GM23248 (cell line): Measurements from ENCODE around the gene VIPR2. TPM values are rescaled to one million over a fixed set of nuclear protein-coding genes. Genes with fewer than 3 reads are reported as not detected.

Source experiments
- DNase-seq: peaks from one replicate; pipeline ENCODE4 v3.0.0-alpha.2; 2015
- H2AFZ ChIP-seq: fragments of 200-600 bp; sonication (generic); 2 replicates; pipeline ENCODE4 v1.6.1; 2016; ENCODE audit warnings: antibody characterized with exemption
- H3F3A ChIP-seq: fragments of 200-600 bp; sonication (generic); 2 replicates; pipeline ENCODE4 v1.6.1; 2016; ENCODE audit warnings: mild to moderate bottlenecking, antibody characterized with exemption, mixed run types; ENCODE audit not compliant: insufficient read depth
- H3K27ac ChIP-seq: fragments of 200-600 bp; sonication (generic); 2 replicates; pipeline ENCODE4 v1.5.1; 2016; ENCODE audit warnings: mild to moderate bottlenecking
- H3K27me3 ChIP-seq: fragments of 200-600 bp; sonication (generic); replicated peaks from 2 replicates; pipeline ENCODE4 v1.6.1; 2016; ENCODE audit warnings: mild to moderate bottlenecking; ENCODE audit not compliant: insufficient read depth
- H3K36me3 ChIP-seq: fragments of 200-600 bp; sonication (generic); 2 replicates; pipeline ENCODE4 v1.6.1; 2016; ENCODE audit warnings: low read depth, mild to moderate bottlenecking
- H3K4me1 ChIP-seq: fragments of 200-600 bp; sonication (generic); 2 replicates; pipeline ENCODE4 v1.6.1; 2016; ENCODE audit warnings: mild to moderate bottlenecking; ENCODE audit not compliant: insufficient read depth
- H3K4me2 ChIP-seq: fragments of 200-600 bp; sonication (generic); one replicate; pipeline ENCODE4 v1.6.1; 2016; ENCODE audit warnings: mild to moderate bottlenecking; ENCODE audit not compliant: unreplicated experiment
- H3K4me3 ChIP-seq: fragments of 200-600 bp; sonication (generic); 2 replicates; pipeline ENCODE4 v1.5.1; 2016; ENCODE audit warnings: mild to moderate bottlenecking
- H3K79me2 ChIP-seq: fragments of 200-600 bp; sonication (generic); 2 replicates; pipeline ENCODE4 v1.6.1; 2016; ENCODE audit warnings: mild to moderate bottlenecking; ENCODE audit not compliant: insufficient read depth
- H3K9ac ChIP-seq: fragments of 200-600 bp; sonication (generic); 2 replicates; pipeline ENCODE4 v1.6.1; 2016; ENCODE audit warnings: mild to moderate bottlenecking
- H3K9me2 ChIP-seq: fragments of 200-600 bp; sonication (generic); 2 replicates; pipeline ENCODE4 v1.6.1; 2016; ENCODE audit warnings: mixed run types, mild to moderate bottlenecking, moderate library complexity; ENCODE audit not compliant: insufficient read depth
- H3K9me3 ChIP-seq: fragments of 200-600 bp; sonication (generic); one replicate; pipeline ENCODE4 v1.6.1; 2017; ENCODE audit warnings: low read depth
- H4K20me1 ChIP-seq: fragments of 200-600 bp; sonication (generic); 2 replicates; pipeline ENCODE4 v1.6.0; 2016; ENCODE audit not compliant: insufficient read depth
- EZH2 ChIP-seq: fragments of 200-600 bp; sonication (generic); IDR thresholded peaks from 2 replicates; pipeline ENCODE4 v1.6.1; 2018; ENCODE audit warnings: antibody characterized with exemption, mild to moderate bottlenecking; ENCODE audit not compliant: insufficient read depth, poor library complexity, severe bottlenecking
- EZH2phosphoT487 ChIP-seq: fragments of 200-600 bp; sonication (generic); IDR thresholded peaks from 2 replicates; pipeline ENCODE4 v1.6.1; 2018; ENCODE audit warnings: antibody characterized with exemption, moderate library complexity, mild to moderate bottlenecking, low read depth; ENCODE audit not compliant: insufficient read depth
- WGBS, 2 experiments: methylation state at CpG; one replicate each; pipeline ENCODE4 v1.1.6; 2015 to 2017; ENCODE audit warnings: low lambda C conversion rate in 2 of 2, low coverage in 1 of 2; ENCODE audit errors: missing lambda C conversion rate in 2 of 2; 5-methylcytosine and 5-hydroxymethylcytosine counted together
- in situ Hi-C: fragments of 300-500 bp; cut with MboI; formaldehyde crosslinking; loops from 2 replicates; pipeline ENCODE4 v1.15.0; 2020
- polyA plus RNA-seq: library from polyadenylated mRNA; unstranded; fragments of >200 nt; fragmentation: Nextera tagmentation; extraction: Ambion mirVana; gene quantifications from 2 replicates; pipeline ENCODE4 v1.2.1, GENCODE V29; 2016
- total RNA-seq: library from RNA; depleted of rRNA; stranded (reverse); fragments of >200 nt; shearing (Covaris generic); gene quantifications from 2 replicates; pipeline ENCODE4 v1.2.3, GENCODE V29; 2014

VIPR2 gene
- total and polyA plus RNA-seq, 2 experiments from 2014 or later = not detected

- H3K9me3 ChIP-seq = no peaks in the 10 kb centered on the region
- 58% methylated on average over 9 of the region's 9 CpGs for WGBS, 2 experiments
These were observed 8.8 kb upstream of the VIPR2 start for GRCh38 chr7:159153511-159153910.

GRCh38 chr7:159152816-159153215, 8.1 kb upstream of the VIPR2 start:
- H3K36me3 ChIP-seq = no peaks in the 10 kb centered on the region
- no peak overlapping the region for H3K9ac ChIP-seq
- 61 to 63% methylated on average over 13 of the region's 13 CpGs for WGBS, 2 experiments
- H3K9me3 ChIP-seq = no peaks in the 10 kb centered on the region
- H3K4me3 ChIP-seq = no peak overlapping the region
- H4K20me1 ChIP-seq = no peaks in the 10 kb centered on the region
- no peaks in the 10 kb centered on the region for H3K9me2 ChIP-seq
- no peak overlapping the region for H2AFZ ChIP-seq
- no peak for DNase-seq
- no peak overlapping the region for H3K27ac ChIP-seq
- in situ Hi-C loops = no loop called here
- no peaks in the 10 kb centered on the region for H3K27me3 ChIP-seq
- no peaks in the 10 kb centered on the region for H3K79me2 ChIP-seq
- TF ChIP-seq EZH2 (no peak), EZH2phosphoT487 (no peak)
- H3F3A ChIP-seq = no peaks in the 10 kb centered on the region
- H3K4me1 ChIP-seq = no peaks in the 10 kb centered on the region
- H3K4me2 ChIP-seq = no peak overlapping the region

More at GRCh38 chr7:159153511-159153910, 8.8 kb upstream of the VIPR2 start:
- in situ Hi-C loops = no loop called here
- H3K4me1 ChIP-seq = no peaks in the 10 kb centered on the region
- no peak for DNase-seq
- TF ChIP-seq EZH2phosphoT487 (no peak), EZH2 (no peak)
- no peaks in the 10 kb centered on the region for H3K27me3 ChIP-seq
- H3K79me2 ChIP-seq = no peaks in the 10 kb centered on the region
- H3K4me2 ChIP-seq = no peak overlapping the region
- H3K9me2 ChIP-seq = no peaks in the 10 kb centered on the region
- no peaks in the 10 kb centered on the region for H3K36me3 ChIP-seq
- H4K20me1 ChIP-seq = no peaks in the 10 kb centered on the region
- no peak overlapping the region for H3K9ac ChIP-seq
- H2AFZ ChIP-seq = no peak overlapping the region
- H3K4me3 ChIP-seq = no peak overlapping the region
- no peaks in the 10 kb centered on the region for H3F3A ChIP-seq
- no peak overlapping the region for H3K27ac ChIP-seq

GRCh38 chr7:159151231-159151630, 6.6 kb upstream of the VIPR2 start:
- Histone ChIP-seq H3K9me2 (no peaks in the 10 kb centered on the region), H3K27ac (no peak overlapping the region), H3K9ac (no peak overlapping the region), H3K36me3 (no peaks in the 10 kb centered on the region), H3K9me3 (no peaks in the 10 kb centered on the region), H4K20me1 (no peaks in the 10 kb centered on the region), H3K4me3 (no peak overlapping the region), H3K27me3 (no peaks in the 10 kb centered on the region), H3K4me1 (no peaks in the 10 kb centered on the region), H3K79me2 (no peaks in the 10 kb centered on the region), H3F3A (no peaks in the 10 kb centered on the region), H2AFZ (no peak overlapping the region), H3K4me2 (no peak overlapping the region)
- no peak for DNase-seq
- WGBS, 2 experiments = 40 to 52% methylated on average over 8 of the region's 8 CpGs
- in situ Hi-C loops = no loop called here
- TF ChIP-seq EZH2phosphoT487 = no peak
- TF ChIP-seq EZH2 = no peak

GRCh38 chr7:159149488-159149887, 4.8 kb upstream of the VIPR2 start:
- 19 to 25% methylated on average over 8 of the region's 8 CpGs for WGBS, 2 experiments
- no peak for DNase-seq

More at GRCh38 chr7:159149488-159149887, 4.8 kb upstream of the VIPR2 start:
- Histone ChIP-seq H3K9me2 (no peaks in the 10 kb centered on the region), H3K9me3 (no peaks in the 10 kb centered on the region), H3K27me3 (no peaks in the 10 kb centered on the region), H2AFZ (no peak overlapping the region), H3K27ac (no peak overlapping the region), H3K4me2 (no peak overlapping the region), H3F3A (no peaks in the 10 kb centered on the region), H4K20me1 (no peaks in the 10 kb centered on the region), H3K4me1 (no peaks in the 10 kb centered on the region), H3K36me3 (no peaks in the 10 kb centered on the region), H3K9ac (no peak overlapping the region), H3K79me2 (no peaks in the 10 kb centered on the region), H3K4me3 (no peak overlapping the region)
- TF ChIP-seq EZH2 (no peak), EZH2phosphoT487 (no peak)
- in situ Hi-C loops = no loop called here
